Measurements from ENCODE around the gene USP17L24.
"Not testable (repeated sequence)": the region's sequence is repeated elsewhere in the genome, so short reads cannot be mapped to it uniquely, and the experiment has no call there.

DNA sequence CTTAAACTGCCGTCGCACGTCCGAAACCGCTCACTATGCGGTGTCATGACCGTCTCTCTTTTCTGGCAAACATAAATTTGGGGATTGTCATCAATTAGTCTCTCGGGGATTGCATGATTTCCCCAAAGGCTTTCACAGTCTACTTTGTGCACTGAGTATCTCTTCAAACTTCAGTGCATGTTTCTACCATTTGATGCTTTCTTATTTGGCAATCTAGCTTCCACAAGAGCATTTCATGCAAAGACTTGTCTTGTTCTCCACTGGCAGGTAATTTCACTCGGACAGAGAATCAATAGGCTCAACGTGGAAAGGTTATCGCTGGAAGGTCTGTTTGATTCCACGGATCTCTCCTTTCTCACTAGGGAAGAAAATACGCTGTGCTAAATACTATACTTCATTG, 774 bp upstream of the USP17L24 start:
- TF ChIP-seq, protein P1, sequence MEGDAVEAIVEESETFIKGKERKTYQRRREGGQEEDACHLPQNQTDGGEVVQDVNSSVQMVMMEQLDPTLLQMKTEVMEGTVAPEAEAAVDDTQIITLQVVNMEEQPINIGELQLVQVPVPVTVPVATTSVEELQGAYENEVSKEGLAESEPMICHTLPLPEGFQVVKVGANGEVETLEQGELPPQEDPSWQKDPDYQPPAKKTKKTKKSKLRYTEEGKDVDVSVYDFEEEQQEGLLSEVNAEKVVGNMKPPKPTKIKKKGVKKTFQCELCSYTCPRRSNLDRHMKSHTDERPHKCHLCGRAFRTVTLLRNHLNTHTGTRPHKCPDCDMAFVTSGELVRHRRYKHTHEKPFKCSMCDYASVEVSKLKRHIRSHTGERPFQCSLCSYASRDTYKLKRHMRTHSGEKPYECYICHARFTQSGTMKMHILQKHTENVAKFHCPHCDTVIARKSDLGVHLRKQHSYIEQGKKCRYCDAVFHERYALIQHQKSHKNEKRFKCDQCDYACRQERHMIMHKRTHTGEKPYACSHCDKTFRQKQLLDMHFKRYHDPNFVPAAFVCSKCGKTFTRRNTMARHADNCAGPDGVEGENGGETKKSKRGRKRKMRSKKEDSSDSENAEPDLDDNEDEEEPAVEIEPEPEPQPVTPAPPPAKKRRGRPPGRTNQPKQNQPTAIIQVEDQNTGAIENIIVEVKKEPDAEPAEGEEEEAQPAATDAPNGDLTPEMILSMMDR (conservative IDR thresholded peaks at IDR 0.05; ENCODE audit: low read depth, low read length): not testable (repeated sequence)
- not testable (repeated sequence) for TF ChIP-seq EZH2 (IDR thresholded peaks at IDR 0.05; ENCODE audit: low read length, unreplicated experiment); EZH2phosphoT487 (IDR thresholded peaks at IDR 0.05; ENCODE audit: borderline replicate concordance, low read length)
